GM23248 (cell line): ENCODE measurements around the gene IL17RC.

ENCODE experiments used
- EZH2 ChIP-seq: fragments of 200-600 bp; sonication (generic); IDR thresholded peaks from 2 replicates; pipeline ENCODE4 v1.6.1; 2018; ENCODE audit warnings: antibody characterized with exemption, mild to moderate bottlenecking; ENCODE audit not compliant: insufficient read depth, poor library complexity, severe bottlenecking
- EZH2phosphoT487 ChIP-seq: fragments of 200-600 bp; sonication (generic); IDR thresholded peaks from 2 replicates; pipeline ENCODE4 v1.6.1; 2018; ENCODE audit warnings: antibody characterized with exemption, moderate library complexity, mild to moderate bottlenecking, low read depth; ENCODE audit not compliant: insufficient read depth

- TF ChIP-seq EZH2 = no peak
- TF ChIP-seq EZH2phosphoT487 = no peak
These were observed 53.2 kb downstream of the IL17RC start for GRCh38 chr3:9970020-9970652.
